ENCODE results near the gene AKT3.

DNA sequence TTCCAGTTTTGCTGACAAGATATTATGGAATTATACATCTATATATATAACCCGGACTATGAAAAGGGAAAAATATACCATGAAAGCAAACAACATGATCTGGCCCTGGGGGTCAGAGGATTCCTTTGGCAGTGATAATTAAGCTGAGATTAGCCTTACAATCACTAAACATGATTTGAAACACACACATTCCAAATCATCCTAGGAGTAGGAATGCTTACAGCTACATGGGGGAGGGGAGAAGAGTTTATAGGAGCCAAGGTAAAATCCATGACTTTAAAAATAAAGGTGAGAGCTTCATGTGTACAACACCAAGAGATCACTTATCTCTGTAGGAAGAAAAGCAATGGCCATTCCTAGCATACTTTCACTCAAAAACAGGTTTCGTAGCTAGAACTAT is 57.6 kb downstream of the AKT3 start:
- TF ChIP-seq, protein P1, sequence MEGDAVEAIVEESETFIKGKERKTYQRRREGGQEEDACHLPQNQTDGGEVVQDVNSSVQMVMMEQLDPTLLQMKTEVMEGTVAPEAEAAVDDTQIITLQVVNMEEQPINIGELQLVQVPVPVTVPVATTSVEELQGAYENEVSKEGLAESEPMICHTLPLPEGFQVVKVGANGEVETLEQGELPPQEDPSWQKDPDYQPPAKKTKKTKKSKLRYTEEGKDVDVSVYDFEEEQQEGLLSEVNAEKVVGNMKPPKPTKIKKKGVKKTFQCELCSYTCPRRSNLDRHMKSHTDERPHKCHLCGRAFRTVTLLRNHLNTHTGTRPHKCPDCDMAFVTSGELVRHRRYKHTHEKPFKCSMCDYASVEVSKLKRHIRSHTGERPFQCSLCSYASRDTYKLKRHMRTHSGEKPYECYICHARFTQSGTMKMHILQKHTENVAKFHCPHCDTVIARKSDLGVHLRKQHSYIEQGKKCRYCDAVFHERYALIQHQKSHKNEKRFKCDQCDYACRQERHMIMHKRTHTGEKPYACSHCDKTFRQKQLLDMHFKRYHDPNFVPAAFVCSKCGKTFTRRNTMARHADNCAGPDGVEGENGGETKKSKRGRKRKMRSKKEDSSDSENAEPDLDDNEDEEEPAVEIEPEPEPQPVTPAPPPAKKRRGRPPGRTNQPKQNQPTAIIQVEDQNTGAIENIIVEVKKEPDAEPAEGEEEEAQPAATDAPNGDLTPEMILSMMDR (IDR thresholded peaks at IDR 0.05), result no peak
- TF ChIP-seq POLR2AphosphoS5 (IDR thresholded peaks at IDR 0.05), result no peak
